NCI-H524 (cell line): Measurements from ENCODE around the gene MCAM.
A peak's percentile ranks its signal among the peaks of the same experiment; 100 is the strongest.

Source experiments
- DNase-seq, 2 experiments: peaks; one replicate each; lab custom pipeline; 2025; lab: John Stamatoyannopoulos, UW

MCAM gene

GRCh38 chr11:119316729-119317591 is at the start of gene MCAM:
TSS of gene MCAM (minus strand) at chr11:119317130. CDS start at chr11:119317101, 29 bp downstream.
- peak in 1 of 2 experiments; percentile 29 for DNase-seq

DNA sequence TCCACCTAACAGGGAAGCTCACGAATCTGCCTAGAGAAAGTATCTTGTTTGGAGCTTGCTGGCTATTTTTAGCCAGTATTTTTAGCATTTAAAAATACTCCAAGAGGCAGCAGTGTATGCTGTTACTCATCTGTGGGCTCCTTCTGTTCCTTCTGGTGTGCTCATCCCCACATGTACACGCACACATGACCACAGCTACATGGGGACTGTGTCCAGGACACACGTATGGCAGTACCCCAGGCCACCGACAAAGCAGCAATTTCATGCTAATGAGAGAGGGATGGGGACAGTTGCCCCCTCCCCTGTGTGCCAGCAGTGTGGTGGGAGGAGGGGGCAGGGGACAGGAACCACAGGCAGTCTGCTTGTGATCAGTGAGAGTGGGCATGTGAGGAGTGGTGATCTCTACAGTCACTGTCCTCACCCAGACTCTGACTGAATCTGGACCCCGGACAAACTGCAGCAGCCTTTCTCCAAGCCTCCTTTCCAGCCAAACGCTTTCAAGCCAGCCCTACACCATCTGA is 48.2 kb upstream of the MCAM start:
- no peak for DNase-seq

DNA sequence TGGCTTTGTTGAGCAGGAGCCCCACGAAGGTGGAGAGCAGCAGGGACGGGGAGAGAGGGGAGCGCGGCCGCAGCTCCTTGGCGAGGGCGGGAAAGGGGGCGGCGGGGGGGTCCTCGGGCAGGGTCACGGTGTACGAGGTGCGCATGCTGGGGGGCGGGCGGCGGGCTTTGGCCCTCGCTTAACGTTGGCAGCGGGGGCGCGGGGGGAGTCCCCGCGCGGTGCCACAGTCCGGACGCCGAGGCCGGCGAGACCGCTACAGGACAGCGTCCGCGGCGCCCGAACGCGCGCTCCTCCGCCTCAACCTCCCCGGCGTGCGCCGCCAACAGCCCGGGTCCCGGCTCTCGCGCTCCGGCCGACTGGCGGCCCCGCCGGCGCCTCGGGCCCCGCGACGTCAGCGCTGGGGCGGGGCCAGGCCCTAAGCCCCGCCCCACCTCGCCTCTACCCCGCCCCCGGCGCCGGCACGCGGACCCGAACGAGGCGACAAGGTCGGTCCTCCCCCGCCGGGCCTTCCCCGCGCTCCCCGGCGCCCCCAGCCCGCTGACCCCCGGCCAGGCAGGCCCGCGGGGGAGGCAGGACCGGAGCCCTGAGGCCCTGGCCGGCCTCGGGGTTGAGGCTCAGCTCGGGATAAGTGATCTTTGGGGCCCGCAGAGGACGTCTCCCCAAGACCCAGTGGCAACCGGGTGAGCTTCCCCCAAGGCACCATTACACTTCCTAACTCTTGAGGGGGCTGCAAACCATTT is 47.1 kb upstream of the MCAM start:
- DNase-seq, result peak in 1 of 2 experiments; percentile 53

- no peak for DNase-seq
These were observed 46.3 kb upstream of the MCAM start for GRCh38 chr11:119363081-119363850.

DNA sequence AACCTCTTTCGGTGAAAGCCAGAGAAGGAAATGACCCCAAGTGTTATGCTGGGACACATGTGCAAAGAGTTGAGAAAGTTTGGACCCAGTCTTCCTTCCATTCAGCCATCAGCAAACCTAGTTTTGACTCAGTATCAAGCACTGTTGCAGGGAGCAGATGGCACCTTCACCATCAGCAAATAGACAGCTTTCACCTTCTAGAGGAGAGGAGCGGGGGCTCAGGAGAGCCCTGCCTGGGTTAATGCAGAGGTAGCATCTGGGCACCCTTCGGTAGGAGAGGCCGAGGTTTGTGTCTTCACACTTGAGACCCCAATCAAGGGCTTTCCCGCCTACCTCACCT is 45.8 kb upstream of the MCAM start:
- DNase-seq, result peak; percentile 42 to 80

- peak in 1 of 2 experiments; percentile 50 for DNase-seq
These were observed 45.2 kb upstream of the MCAM start for GRCh38 chr11:119361941-119362725.

DNA sequence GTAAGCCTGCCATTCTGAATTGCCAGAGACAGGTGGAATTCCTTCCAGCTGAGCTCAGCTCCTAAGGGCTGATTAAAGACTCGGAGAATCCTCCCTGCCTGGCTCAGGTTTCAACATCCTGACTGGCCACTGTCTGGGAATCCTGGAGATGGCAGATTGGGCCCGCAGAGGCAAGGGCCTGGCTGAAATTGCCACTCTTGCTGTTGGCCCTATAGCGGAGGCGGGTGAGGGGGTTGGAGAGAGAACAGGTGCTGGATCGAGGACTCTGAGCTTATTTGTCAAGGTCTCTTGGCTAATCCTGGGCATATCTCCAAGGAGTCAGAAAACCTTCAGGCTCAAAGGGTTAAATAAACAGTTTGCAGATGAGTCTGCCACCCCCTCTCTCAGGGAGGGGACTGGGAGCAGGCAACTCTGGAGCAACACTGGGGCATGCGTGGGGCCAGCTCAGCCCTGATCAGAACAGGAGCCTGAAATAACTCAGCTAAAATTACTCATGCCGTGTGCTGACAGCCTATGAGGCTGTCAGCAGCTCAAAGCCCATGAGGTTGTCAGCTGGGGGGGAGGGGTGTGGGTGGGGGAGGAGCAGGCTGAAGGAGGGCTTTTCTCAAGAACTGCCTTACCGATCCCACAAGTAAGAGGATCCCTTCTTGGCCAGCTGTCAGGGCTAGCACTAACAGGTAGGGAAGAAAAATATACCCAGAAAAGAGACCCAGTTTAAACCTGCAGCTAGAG is 44.3 kb upstream of the MCAM start:
- DNase-seq, result peak; percentile 98

DNA sequence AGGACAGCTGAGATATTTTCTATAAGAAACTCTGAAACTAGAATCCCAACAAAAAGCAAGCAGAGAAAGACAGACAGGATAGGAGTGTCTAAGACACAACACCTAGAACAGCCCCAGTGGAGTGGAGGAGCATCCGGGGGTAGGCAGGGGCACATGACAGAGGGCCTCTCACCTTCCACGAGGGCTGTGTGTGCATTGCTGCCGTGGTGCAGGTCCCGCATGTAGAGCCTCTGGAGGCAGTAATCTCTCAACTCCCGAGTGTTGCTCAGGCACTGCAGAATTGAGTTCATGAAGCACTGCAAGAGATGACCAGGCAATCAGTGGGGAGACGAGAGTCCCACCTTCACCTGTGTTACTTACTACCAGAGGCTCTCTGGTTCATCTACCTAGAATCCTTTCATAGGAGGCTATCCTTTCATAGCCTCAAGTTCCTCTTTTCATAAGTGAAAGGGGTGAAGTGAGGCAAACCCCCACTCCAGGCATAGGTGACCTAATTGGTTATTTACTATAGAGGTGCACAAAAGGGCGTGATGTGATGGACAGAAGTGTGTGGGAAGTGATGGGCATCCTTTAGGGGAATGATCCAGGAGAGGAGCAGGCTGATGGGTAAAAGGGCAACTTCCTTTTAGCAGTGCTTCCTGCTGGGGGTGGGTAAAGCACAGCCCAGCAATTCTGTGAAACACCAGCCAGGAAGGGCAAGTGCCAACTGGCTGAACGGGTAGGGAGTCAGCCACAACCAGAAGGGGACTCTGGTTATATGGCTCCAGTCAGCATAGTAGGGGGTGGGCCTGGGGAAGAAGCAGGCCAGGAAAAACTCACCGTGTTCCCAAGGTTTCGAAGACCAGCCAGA is 42.7 kb upstream of the MCAM start:
- no peak for DNase-seq

DNA sequence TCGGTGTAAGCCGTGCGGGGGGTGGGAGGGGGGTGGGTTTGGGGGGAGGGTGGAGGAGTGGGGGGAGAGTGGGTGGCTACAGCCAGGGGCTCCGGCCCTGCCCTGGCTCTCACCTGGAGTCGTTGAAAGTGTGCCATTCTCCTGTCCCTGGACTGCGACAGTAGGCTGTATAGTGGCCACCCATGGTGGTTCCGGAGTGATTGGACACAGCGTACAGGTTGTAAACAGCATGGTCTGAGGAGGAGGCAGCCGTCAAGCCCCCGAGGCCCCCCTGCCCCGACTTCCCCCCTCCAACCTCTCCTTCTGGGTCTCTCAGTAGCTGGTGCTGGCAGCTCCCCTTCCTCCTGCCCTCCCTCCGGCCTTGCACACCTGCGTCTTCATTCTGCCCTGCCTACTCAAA is 40.1 kb upstream of the MCAM start:
- DNase-seq, result no peak

- peak in 1 of 2 experiments; percentile 9 for DNase-seq
These were observed 39.6 kb upstream of the MCAM start for GRCh38 chr11:119356349-119357031.

DNA sequence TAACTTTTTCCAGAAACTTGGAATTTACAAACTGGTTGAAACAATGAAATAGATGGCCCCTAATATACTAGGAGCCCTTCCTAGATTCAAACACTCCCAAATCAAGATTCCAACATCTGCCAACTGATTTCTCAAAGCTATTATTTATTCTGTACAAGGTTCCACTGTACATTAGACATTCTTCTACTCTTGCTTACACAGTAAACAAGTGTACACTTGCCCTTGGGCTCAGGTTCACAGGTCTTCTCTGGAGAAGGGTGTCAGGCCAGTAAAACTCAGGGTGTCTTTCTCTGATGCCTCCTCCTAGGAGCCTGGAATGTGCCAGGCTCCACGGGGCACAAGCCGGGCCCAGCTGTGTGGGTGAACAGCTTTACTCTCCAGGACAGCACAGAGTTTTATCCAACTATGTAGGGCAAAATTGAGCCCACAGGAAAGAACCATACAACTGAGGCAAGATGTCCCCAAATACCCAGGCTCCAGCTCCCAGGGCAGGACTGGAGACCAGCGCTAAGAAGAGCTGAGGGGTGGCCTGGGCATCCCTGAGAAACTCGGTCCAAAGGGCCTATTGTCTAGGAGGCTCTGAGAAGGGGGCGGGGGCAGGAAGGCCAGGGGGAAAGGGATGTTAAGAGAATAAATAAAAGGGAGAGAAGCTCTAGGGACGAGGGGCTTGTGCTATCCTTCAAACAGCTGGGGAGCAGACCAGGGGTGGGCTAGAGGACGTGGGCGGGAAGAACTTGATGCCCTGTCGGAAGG is 38.3 kb upstream of the MCAM start:
- DNase-seq, result no peak

DNA sequence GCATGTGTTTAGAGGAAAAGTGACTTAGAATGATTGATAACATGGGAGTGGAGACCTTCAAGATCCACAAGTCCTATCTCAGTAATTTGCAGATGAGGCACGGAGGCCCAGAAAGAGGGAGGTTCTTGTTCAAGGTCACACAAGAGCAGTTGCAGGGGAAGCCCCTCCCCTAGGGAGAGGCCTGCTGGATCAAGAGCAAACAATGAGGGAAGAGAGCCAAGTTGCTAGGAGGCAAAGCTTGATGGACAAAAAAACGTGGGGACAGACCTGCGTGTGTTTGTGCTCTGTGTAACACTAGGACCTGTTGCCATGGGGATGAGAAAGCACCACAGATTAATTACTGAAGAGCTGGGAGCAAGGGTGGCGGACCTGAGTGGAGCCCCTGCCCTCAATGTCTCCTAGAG is 35.9 kb upstream of the MCAM start:
- DNase-seq, result peak; percentile 78 to 95

DNA sequence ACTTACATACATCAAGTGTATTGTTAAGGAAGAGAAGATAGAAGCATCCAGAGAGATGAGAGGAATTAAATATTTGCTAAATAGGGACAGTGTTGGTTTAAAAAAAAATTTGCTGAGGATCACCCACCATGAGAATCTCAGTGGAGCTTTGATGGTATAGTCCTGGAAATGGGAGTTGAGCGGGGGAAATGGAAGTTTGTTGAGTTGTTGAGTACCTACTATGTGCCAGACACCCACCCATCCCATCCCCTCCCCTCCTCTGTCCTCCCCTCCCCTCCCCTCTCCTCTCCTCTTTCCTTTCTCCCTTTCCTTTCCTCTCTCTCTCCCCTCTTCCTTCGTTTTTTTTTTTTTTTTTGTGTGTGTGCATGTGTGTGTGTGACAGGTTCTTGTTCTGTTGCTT is 34.3 kb upstream of the MCAM start:
- DNase-seq, result no peak

GRCh38 chr11:119350302-119350701 is 33.4 kb upstream of the MCAM start:
- DNase-seq, result no peak

DNA sequence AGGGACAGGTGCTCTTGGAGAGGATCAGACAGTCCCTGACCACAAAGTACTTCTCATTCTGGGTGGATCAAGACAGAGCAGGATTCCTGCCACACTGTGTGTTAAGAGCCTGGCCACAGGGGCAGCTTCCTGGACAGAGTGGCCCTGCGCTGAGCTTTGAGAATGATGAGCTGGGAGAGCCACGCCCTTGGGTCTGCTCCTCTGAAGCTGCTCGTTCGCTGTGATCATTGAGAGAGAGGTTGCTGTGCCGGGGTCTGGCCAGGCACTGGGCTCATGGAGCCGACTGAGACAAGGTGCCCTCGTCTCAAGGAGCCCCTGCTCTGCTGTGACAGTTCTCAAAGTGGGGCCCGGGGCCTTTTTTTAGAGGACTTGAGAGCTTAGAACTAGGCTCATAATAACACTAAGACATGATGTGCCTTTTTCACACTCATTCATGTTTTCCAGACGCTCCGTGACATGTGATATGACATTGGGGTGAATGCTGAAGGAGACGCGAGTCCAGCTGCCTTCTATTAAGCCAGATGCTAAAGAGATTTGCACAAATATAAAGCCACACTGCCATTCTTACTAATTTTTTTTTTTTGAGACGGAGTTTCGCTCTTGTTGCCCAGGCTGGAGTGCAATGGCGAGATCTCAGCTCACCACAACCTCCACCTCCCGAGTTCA is 31.1 kb upstream of the MCAM start:
- peak; percentile 41 to 76 for DNase-seq

- no peak for DNase-seq
These were observed 30.3 kb upstream of the MCAM start for GRCh38 chr11:119347242-119347641.

DNA sequence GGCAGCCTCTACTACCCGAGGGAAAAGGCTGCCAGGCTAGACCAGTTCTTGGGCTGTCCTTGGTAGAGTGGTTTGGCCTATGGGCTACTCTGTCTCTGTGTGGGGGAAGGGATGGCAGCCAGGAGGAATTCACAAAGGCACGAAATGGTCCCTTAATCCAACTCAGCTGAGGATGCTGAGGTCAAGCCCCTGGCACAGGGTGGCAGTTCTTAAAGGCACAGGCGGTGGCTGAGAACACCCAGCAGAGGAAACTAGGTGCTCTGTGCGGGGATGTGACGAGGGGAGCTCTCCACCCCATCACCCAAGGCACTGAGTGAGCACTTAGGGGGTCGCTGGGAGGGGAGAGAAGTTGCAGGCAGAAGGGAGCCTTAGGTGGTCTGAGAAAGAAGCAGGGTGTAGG is 29.7 kb upstream of the MCAM start, which contains the start of gene MFRP:
MFRP (minus strand) TSS at position 101 of the 400 bp plus-strand sequence. CDS start 192 bp downstream, outside the sequence.
- DNase-seq, result no peak

GRCh38 chr11:119345685-119346084 is 28.8 kb upstream of the MCAM start:
- DNase-seq, result no peak
